GM18858 (cell line): ENCODE data around the gene DNAH7.

Experiments
- ATAC-seq: cut with Tn5 transposase; IDR thresholded peaks from one replicate; pipeline ENCODE4 v1.9.1; 2021; ENCODE audit not compliant: unreplicated experiment

DNAH7 gene

GRCh38 chr2:195815083-195815482, 253.6 kb downstream of the DNAH7 start:
- ATAC-seq = no peak

- no peak for ATAC-seq
These were observed 255.2 kb downstream of the DNAH7 start for GRCh38 chr2:195813421-195813820.

DNA sequence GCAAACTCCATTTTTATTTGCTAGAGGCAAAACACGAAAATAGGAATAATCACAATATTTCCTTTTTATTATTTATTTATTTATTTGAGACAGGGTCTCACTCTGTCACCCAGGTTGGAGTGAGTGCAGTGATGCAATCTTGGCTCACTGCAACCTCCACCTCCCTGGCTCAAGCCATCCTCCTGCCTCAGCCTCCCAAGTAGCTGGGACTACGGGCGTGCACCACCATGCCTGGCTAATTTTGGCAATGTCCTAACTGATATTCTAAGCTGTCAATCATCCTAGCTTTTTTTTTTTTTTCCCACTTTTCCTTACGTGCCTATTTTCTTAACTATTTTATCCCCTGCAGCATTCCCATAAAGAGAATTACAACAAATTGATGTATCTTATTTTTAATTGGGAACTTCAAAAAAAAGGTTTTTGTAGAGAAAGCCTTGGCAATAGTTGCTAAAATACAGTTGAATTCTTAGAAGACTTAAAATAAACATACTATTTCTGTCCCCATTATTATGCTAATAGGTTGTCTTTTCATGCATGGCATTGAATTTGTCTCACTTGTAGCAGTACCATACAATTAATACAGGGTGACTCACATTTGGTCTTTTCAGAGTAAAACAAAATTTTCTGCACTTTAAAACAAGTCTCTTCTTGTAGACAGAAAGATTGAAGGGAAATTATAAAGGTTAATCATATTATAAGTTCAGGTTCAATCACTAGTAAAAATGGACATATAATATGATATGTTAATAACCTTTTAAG, 258.1 kb downstream of the DNAH7 start:
- no peak for ATAC-seq

GRCh38 chr2:195808189-195808588, 260.4 kb downstream of the DNAH7 start:
- ATAC-seq = no peak

- ATAC-seq = no peak
These were observed 263.2 kb downstream of the DNAH7 start for GRCh38 chr2:195805283-195805976.

DNA sequence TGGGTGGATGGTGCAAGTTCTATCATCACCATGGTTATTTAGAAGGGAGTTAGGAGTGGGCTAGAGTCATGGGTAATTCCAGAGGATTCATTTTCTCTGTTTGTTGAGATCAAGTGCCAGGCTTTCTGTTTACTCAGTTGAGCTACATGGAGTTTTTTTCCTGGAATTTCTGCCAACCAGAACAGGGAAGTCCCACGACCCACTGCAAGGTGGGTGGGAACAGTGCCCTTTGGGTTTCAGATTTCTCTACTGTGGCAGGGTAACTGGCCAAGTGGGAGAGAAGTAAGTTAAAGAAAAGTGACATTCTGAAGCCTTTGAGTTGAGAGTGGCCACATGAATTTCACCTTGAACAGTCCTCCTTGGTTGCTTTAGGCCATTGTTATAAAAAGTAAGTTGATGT, 272.8 kb downstream of the DNAH7 start:
- ATAC-seq = no peak

DNA sequence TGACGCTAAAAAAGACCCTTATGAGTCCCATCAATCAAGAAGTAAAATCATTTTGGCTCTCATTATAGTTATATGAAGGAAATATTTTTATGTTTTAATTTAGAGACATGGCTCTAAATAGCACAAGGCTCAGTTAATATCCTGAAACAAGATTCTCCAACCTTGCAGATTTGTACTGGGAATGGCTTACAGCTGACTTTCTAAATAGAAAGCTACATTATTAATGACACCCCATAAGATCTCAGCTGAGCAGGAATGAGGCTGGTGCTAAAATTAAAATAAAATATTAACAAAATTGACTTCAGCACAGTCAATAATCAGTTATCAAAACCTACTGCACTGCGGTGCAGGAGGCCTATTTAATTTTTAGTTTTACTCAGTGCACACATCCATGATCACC, 274.8 kb downstream of the DNAH7 start:
- ATAC-seq = no peak

DNA sequence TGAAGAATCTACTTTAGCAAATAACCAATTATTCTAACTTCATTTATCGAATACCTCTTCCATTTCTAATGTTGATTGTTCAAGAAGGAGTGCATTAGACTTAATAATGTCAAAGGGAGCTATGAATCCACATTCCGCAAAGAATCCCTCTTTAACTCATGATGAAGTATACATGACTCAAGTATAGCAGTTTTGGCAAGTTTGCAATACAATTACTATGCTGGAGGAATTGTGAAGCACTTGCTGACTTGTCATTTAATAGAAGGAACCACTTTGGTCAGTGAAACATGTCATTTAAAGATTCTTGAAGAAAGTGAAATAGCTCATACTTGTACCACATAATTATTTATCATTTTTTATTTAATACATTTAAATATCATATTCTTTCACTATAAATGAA, 286.5 kb downstream of the DNAH7 start:
- ATAC-seq = no peak

GRCh38 chr2:195779491-195779890, 289.1 kb downstream of the DNAH7 start:
- ATAC-seq = no peak

GRCh38 chr2:195769975-195770374, 298.7 kb downstream of the DNAH7 start:
- no peak for ATAC-seq

- no peak for ATAC-seq
These were observed 300.2 kb downstream of the DNAH7 start for GRCh38 chr2:195768431-195768830.

DNA sequence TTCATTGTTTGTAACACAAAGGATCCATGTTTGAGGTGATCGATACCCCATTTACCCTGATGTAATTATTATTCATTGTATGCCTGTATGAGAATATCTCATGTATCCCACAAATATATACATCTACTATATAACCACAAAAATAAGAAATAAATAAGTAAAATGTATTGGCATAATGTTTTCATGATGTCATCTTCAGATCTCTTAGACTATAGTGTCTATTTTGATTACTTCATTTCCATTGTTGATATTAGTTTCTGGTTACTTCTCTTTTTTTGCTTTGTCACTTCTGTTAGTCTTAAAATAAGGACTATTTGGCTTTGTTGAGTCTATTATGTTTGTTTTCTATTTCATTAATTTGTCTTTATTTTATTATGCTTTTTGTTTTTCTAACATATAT, 301.9 kb downstream of the DNAH7 start:
- no peak for ATAC-seq

GRCh38 chr2:195763866-195764265, 304.8 kb downstream of the DNAH7 start:
- no peak for ATAC-seq

DNA sequence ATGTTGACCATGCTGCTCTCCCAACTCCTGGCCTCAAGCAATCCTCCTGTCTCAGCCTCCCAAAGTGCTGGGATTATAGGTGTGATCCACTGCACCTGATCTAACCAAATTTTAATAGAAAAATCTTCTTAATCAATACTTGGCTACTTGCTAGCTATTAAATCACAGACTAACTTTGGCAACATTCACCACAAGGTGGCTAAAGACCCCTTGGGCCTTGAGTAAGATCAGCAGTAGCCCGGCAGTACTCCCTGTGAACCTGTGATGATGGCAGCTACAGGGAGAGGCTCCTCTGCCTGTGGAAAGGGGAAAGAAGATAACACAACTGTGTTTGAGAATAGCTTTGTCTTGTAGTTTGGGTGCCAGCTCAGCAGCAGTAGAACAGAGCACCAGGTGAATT, 308.8 kb downstream of the DNAH7 start:
- no peak for ATAC-seq

DNA sequence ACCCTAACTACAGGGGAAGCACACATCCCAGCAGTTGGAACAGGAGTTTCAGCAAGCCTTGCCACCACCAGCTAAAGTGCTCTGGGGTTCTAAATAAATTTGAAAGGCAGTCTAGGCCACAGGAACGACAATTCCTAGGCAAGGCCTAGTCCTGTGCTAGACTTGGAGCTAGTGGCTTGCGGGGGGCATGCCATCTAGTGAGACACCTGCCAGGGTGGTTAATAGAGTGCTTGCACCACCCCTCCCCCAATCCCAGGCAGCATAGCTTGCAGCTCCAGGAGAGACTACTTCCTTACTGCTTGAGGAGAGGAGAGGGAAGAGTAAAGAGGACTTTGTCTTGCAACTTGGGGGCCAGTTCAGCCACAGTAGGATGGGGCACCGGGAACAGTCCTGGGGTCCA, 309.8 kb downstream of the DNAH7 start:
- ATAC-seq = no peak

DNA sequence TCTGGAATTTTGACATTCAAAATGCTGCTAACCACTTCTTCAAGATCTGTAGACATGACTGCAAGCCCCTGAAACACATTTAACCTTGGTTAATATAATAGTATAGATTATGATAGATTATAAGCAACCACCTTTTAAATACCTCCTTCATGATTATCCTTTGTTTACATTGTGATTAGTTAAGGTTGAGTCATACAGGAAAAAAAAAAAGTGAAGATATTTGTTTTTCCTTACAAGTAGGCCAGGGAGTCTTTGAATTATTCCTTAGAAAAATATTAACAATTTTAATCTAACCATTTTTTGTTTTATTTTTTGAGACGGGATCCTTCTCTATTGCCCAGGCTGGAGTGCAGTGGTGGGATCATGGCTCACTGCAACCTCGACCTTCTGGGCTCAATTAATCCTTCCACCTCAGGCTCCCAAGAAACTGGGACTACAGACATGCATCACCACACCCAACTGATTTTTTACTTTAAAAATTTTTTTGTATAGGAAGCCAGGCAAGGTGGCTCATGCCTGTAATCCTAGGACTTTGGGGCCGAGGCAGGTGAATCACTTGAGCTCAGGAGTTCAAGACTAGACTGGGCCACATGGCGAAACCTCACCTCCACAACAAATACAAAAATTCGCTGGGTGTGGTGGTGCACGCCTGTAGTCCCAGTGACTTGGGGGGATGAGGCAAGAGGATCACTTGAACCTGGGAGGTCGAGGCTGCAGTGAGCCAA, 312.3 kb downstream of the DNAH7 start:
- no peak for ATAC-seq

- ATAC-seq = no peak
These were observed 327.4 kb downstream of the DNAH7 start for GRCh38 chr2:195741191-195741590.

DNA sequence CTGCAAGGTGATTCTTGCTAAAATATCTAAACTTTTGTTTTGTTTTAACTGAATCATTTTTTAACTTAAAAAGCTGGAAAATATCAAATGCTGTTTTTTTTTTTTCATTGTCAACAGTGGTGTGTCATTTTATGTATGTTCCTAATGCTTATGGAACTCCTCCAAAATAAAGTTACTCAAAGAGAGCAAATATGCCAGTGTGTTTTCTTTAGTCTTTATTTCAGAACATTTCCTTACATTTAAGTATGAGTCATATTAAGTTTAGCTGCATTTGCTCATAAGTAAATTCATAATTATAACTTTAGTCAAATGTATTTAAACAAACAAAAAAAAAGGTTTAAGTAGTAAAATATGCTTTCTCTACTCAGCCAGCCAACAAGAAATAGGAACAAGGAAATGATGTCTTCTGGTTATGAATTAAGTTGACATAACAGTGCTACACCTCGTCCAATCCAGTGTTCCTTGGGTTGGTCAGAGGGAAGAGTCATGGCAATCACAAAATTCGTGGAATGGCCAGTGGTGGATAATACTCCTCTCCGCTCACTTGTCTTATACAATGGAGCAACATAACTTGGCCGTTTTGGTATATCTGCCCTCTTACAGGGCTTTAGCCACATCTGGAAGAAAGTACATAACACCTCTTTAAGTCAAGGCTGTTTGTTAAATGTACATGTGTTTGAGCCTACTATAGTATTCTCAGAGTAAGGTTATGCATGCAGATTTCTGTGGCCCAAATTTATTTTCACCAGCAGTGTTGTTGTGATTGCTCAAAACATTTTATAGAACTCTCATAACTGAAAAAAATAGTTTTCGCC, 330.9 kb downstream of the DNAH7 start:
- no peak for ATAC-seq

GRCh38 chr2:195735347-195735746, 333.3 kb downstream of the DNAH7 start:
- no peak for ATAC-seq

DNA sequence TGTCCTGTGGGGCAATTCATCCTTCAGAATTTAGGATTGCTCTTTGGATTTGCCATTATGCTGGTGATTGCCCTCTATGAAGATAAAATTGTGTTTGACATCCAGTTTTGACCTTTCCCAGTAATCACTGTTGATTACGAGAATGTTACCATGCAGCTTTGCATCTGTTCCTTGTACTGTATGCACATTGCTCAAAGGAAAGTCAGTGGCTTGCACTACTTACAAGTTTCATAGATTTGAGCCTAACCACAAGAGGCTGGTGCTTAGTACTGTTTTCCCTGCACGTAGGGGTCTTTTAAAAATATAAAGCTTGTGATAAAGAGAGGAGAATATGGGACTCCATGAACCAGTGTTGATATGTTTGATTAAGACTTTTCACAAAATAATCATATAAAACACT, 333.7 kb downstream of the DNAH7 start:
- ATAC-seq = no peak

GRCh38 chr2:195734395-195734794, 334.2 kb downstream of the DNAH7 start:
- no peak for ATAC-seq
